ENCODE results near the gene RNF112. TPM values are rescaled to one million over a fixed set of nuclear protein-coding genes. Genes with fewer than 3 reads are reported as not detected.

Gene RNF112
- total RNA-seq, 1 donor from 2014 or later: 0.86 TPM

GRCh38 chr17:19366637-19366972 is 44.4 kb upstream of the RNF112 start:
- TF ChIP-seq EZH2 (IDR thresholded peaks at IDR 0.05) (no peak), CTCF (IDR thresholded peaks at IDR 0.05) (no peak), EZH2phosphoT487 (IDR thresholded peaks at IDR 0.05) (no peak)
- Histone ChIP-seq H3K36me3 (no peaks in the 10 kb centered on the region), H4K20me1 (ENCODE audit: low read depth) (no peaks in the 10 kb centered on the region), H3F3A (ENCODE audit: low read depth) (no peaks in the 10 kb centered on the region), H3K9me3 (ENCODE audit: low read depth) (no peaks in the 10 kb centered on the region), H3K4me2 (no peak overlapping the region), H3K27me3 (no peaks in the 10 kb centered on the region), H3K4me1 (no peaks in the 10 kb centered on the region), H2AFZ (replicated peaks) (no peak overlapping the region), H3K79me2 (ENCODE audit: low read depth) (no peaks in the 10 kb centered on the region), H3K4me3 (no peak overlapping the region), H3K9ac (no peak overlapping the region), H3K27ac (no peak overlapping the region)
- H3K9me3 Mint-ChIP-seq: no peaks in the 10 kb centered on the region
- no peak overlapping the region for H3K4me3 Mint-ChIP-seq
- H3K27me3 Mint-ChIP-seq (ENCODE audit: insufficient read depth, low read depth): peaks cover 9% of the 10 kb centered on the region
- peaks cover 12% of the 10 kb centered on the region for H3K4me1 Mint-ChIP-seq
- DNase-seq (ENCODE audit: low spot score): no peak
- H3K36me3 Mint-ChIP-seq: no peaks in the 10 kb centered on the region
- no peak overlapping the region for H3K27ac Mint-ChIP-seq

GRCh38 chr17:19368229-19368628 is 42.8 kb upstream of the RNF112 start:
- no peaks in the 10 kb centered on the region for H3K79me2 ChIP-seq (ENCODE audit: low read depth)
- no peak overlapping the region for H3K27ac ChIP-seq
- no peak overlapping the region for H3K4me3 ChIP-seq
- no peak overlapping the region for H3K4me3 Mint-ChIP-seq
- no peaks in the 10 kb centered on the region for H3K9me3 Mint-ChIP-seq
- no peak overlapping the region for H3K4me2 ChIP-seq
- no peak for DNase-seq (ENCODE audit: low spot score)
- peaks cover 7% of the 10 kb centered on the region for H3K4me1 Mint-ChIP-seq
- no peaks in the 10 kb centered on the region for H3K27me3 ChIP-seq
- no peak overlapping the region for H3K27ac Mint-ChIP-seq
- TF ChIP-seq CTCF (IDR thresholded peaks at IDR 0.05): no peak
- no peak for TF ChIP-seq EZH2 (IDR thresholded peaks at IDR 0.05)
- no peak for TF ChIP-seq EZH2phosphoT487 (IDR thresholded peaks at IDR 0.05)
- H3K36me3 Mint-ChIP-seq: no peaks in the 10 kb centered on the region
- H2AFZ ChIP-seq (replicated peaks): no peak overlapping the region
- H3K9ac ChIP-seq: no peak overlapping the region
- peaks cover 4% of the 10 kb centered on the region for H3K4me1 ChIP-seq
- H4K20me1 ChIP-seq (ENCODE audit: low read depth): no peaks in the 10 kb centered on the region
- H3K27me3 Mint-ChIP-seq (ENCODE audit: insufficient read depth, low read depth): peaks cover 8% of the 10 kb centered on the region
- no peaks in the 10 kb centered on the region for H3K9me3 ChIP-seq (ENCODE audit: low read depth)
- no peaks in the 10 kb centered on the region for H3F3A ChIP-seq (ENCODE audit: low read depth)
- no peaks in the 10 kb centered on the region for H3K36me3 ChIP-seq

GRCh38 chr17:19369107-19369778 is 41.8 kb upstream of the RNF112 start:
- Mint-ChIP-seq H3K4me1 (peaks cover 3% of the 10 kb centered on the region), H3K27me3 (ENCODE audit: insufficient read depth, low read depth) (peaks cover 6% of the 10 kb centered on the region), H3K36me3 (no peaks in the 10 kb centered on the region), H3K9me3 (no peaks in the 10 kb centered on the region), H3K27ac (no peak overlapping the region), H3K4me3 (no peak overlapping the region)
- no peaks in the 10 kb centered on the region for H4K20me1 ChIP-seq (ENCODE audit: low read depth)
- no peaks in the 10 kb centered on the region for H3K9me3 ChIP-seq (ENCODE audit: low read depth)
- no peak for DNase-seq (ENCODE audit: low spot score)
- no peak overlapping the region for H3K4me3 ChIP-seq
- no peak overlapping the region for H3K4me2 ChIP-seq
- no peaks in the 10 kb centered on the region for H3K27me3 ChIP-seq
- peaks cover 4% of the 10 kb centered on the region for H3K4me1 ChIP-seq
- no peaks in the 10 kb centered on the region for H3K79me2 ChIP-seq (ENCODE audit: low read depth)
- H3K36me3 ChIP-seq: no peaks in the 10 kb centered on the region
- H3F3A ChIP-seq (ENCODE audit: low read depth): no peaks in the 10 kb centered on the region
- no peak overlapping the region for H3K27ac ChIP-seq
- TF ChIP-seq CTCF (IDR thresholded peaks at IDR 0.05) (no peak), EZH2 (IDR thresholded peaks at IDR 0.05) (no peak)
- no peak overlapping the region for H2AFZ ChIP-seq (replicated peaks)
- no peak overlapping the region for H3K9ac ChIP-seq
